ENCODE data around the gene CERS5. TPM values are rescaled to one million over a fixed set of nuclear protein-coding genes. Genes with fewer than 3 reads are reported as not detected.

Gene CERS5
- polyA plus RNA-seq, 1 experiment: 83.3 TPM

DNA sequence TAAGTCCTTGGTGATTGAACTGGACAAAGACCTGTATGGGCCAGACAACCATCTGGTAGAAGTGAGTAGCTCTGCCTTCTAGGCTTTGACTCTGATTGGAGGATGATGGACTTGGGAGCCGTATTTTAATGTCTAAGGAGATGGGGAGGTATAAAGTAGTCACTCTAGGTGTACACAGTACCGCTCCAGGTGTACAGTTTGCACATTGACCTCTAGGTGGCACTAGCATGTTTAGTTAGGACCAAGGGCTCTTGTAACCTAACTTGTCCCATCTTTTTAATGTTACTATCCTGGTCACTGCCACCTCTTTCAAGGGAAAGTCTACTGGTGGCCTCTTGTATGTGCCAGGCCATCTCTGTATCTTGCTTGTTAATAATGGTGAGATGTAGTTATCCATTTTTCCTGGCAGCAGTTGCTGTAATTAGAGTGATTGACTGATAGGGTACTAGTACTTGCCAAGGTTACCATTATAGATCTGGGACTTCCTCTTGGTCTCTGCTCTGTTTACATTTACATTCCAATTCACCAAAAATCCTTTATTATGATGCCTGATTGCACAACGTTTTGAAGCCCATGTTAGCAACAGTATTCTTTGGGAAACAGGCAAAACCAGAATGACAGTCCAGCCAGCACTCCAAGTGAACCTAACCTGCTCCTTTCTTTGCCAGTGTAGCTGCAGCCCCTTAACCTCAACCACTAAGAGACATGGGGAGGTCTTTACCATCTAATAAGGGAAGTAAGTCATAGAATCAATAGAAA lies 78.4 kb downstream of the CERS5 start:
- CTCF ChIA-PET: interaction anchor here (0.6 to 2.6 kb wide), 17 partner anchors 8 to 226 kb away, joined by 3 to 28 read pairs (median 4); partner anchors contain the start of genes COX14 and GPD1
- TF ChIP-seq, protein P1, sequence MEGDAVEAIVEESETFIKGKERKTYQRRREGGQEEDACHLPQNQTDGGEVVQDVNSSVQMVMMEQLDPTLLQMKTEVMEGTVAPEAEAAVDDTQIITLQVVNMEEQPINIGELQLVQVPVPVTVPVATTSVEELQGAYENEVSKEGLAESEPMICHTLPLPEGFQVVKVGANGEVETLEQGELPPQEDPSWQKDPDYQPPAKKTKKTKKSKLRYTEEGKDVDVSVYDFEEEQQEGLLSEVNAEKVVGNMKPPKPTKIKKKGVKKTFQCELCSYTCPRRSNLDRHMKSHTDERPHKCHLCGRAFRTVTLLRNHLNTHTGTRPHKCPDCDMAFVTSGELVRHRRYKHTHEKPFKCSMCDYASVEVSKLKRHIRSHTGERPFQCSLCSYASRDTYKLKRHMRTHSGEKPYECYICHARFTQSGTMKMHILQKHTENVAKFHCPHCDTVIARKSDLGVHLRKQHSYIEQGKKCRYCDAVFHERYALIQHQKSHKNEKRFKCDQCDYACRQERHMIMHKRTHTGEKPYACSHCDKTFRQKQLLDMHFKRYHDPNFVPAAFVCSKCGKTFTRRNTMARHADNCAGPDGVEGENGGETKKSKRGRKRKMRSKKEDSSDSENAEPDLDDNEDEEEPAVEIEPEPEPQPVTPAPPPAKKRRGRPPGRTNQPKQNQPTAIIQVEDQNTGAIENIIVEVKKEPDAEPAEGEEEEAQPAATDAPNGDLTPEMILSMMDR (IDR thresholded peaks at IDR 0.05; ENCODE audit: low read depth, low read length): peak; percentile 74
- H3K27me3 ChIP-seq (ENCODE audit: control insufficient read depth, insufficient read depth, low read length): no peaks in the 10 kb centered on the region
- no peak for DNase-seq (ENCODE audit: low read depth, low spot score)
- H3K4me3 ChIP-seq (ENCODE audit: low read depth, low read length): no peak overlapping the region
- POLR2A ChIA-PET: interaction anchor here (0.6 to 1.1 kb wide), 2 partner anchors 23 to 400 kb away, joined by 3 read pairs; partner anchors contain the start of gene COX14
- no peaks in the 10 kb centered on the region for H3K9me3 ChIP-seq (ENCODE audit: control insufficient read depth, insufficient read depth, low read length)
- peak overlapping the region; percentile 68 for H3K27ac ChIP-seq (ENCODE audit: low read depth, low read length)

DNA sequence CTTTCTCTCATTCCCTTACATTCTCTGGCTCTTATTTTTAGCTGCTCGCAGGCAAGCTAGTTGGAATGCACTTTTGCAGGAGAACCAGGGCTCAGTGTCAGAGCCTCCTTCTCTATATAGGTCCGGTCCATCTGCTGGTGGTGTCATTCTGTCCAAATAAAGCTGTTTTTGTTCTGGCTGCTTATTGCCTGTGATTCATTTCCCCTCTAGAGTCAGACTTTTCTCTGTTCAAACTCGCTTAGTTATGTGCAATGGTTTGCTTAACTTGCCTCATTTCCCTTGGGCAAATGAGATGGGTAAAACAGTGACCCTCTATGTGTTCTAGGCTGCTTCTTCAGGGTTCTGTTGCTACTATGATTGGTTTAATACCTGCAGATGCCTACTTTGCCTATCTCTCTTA lies 79.2 kb downstream of the CERS5 start:
- H3K9me3 ChIP-seq (ENCODE audit: control insufficient read depth, insufficient read depth, low read length): no peaks in the 10 kb centered on the region
- H3K27ac ChIP-seq (ENCODE audit: low read depth, low read length): peak overlapping the region; percentile 68
- H3K4me3 ChIP-seq (ENCODE audit: low read depth, low read length): no peak overlapping the region
- ChIA-PET POLR2A (interaction anchor here (0.6 to 1.1 kb wide), 3 partner anchors 24 to 400 kb away, joined by 3 read pairs; partner anchors contain the start of gene COX14), CTCF (interaction anchor here (0.6 to 2.6 kb wide), 16 partner anchors 9 to 227 kb away, joined by 3 to 28 read pairs (median 4); partner anchors contain the start of genes COX14 and GPD1)
- no peaks in the 10 kb centered on the region for H3K27me3 ChIP-seq (ENCODE audit: control insufficient read depth, insufficient read depth, low read length)
- DNase-seq (ENCODE audit: low read depth, low spot score): no peak
- TF ChIP-seq, protein P1 (IDR thresholded peaks at IDR 0.05; ENCODE audit: low read depth, low read length): no peak

DNA sequence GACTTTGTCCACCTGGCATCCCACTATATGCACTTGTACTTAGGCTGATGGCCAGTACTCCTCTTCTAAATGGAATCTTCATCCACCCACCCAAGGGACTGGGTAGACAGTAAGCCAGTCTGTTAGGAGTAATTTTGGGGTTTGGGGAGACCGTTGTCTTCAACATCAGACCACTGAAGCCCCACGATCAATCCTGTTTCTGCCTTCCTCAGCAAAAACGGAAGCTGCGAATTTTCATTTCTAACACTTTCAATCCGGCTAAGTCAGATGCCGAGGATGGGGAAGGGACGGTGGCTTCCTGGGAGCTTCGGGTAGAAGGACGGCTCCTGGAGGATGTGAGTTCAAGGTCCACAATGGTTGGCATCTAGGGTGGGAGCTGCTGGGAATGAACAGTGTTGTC lies 80.0 kb downstream of the CERS5 start:
- H3K27ac ChIP-seq (ENCODE audit: low read depth, low read length): peak overlapping the region; percentile 68
- ChIA-PET CTCF (interaction anchor here (1.0 to 2.1 kb wide), 8 partner anchors 12 to 228 kb away, joined by 3 to 11 read pairs (median 4); partner anchors contain the start of genes COX14 and GPD1), POLR2A (no interaction called here)
- no peak for DNase-seq (ENCODE audit: low read depth, low spot score)
- TF ChIP-seq, protein P1 (IDR thresholded peaks at IDR 0.05; ENCODE audit: low read depth, low read length): no peak
- H3K27me3 ChIP-seq (ENCODE audit: control insufficient read depth, insufficient read depth, low read length): no peaks in the 10 kb centered on the region
- no peak overlapping the region for H3K4me3 ChIP-seq (ENCODE audit: low read depth, low read length)
- no peaks in the 10 kb centered on the region for H3K9me3 ChIP-seq (ENCODE audit: control insufficient read depth, insufficient read depth, low read length)

DNA sequence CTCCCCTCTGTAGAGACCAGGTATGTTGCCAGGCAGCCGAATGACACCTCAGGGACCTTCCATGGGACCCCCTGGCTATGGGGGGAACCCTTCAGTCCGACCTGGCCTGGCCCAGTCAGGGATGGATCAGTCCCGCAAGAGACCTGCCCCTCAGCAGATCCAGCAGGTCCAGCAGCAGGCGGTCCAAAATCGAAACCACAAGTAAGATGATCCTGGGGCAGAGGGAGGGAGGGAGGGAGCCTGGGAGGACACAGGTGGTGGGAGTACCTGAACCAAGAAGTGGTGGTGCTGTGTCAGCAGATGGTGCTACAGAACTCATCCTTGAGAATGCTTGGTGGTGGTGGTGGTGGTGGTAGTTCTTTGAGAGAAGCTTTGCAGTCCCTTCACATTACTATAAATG lies 81.0 kb downstream of the CERS5 start:
- H3K4me3 ChIP-seq (ENCODE audit: low read depth, low read length): peak overlapping the region; percentile 82
- no peaks in the 10 kb centered on the region for H3K27me3 ChIP-seq (ENCODE audit: control insufficient read depth, insufficient read depth, low read length)
- H3K27ac ChIP-seq (ENCODE audit: low read depth, low read length): no peak overlapping the region
- DNase-seq (ENCODE audit: low read depth, low spot score): no peak
- H3K9me3 ChIP-seq (ENCODE audit: control insufficient read depth, insufficient read depth, low read length): no peaks in the 10 kb centered on the region
- ChIA-PET POLR2A (interaction anchor here (0.5 to 2.0 kb wide), 4 partner anchors 26 to 228 kb away, joined by 3 to 18 read pairs (median 6); partner anchors contain the start of genes CERS5 and COX14), CTCF (interaction anchor here (0.8 to 2.5 kb wide), 2 partner anchors 16 to 25 kb away, joined by 3 to 32 read pairs; partner anchors contain the start of gene COX14)
- TF ChIP-seq, protein P1 (IDR thresholded peaks at IDR 0.05; ENCODE audit: low read depth, low read length): no peak

Measured in AG04450 (cell line).